ENCODE measurements around the gene HAPSTR1.

DNA sequence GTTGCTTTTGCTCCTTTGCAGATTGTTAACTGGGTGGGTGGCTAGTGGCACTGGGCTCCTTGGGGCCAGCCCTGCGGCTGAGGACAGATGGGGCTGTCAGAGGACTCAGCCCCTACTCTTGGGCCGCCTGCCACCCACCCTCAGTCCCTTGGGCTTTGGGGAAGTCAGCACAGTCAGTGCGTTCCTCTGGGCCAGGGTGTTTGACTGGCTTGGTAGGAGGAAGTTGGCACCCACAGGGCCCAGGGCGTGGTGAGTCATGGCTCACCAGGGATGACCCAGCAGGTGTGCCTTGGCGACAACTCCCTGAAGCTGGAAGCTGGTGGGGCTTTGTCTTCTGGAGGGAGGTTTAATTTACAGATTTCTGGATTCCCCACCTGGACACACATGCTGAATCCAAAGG lies 32.4 kb downstream of the HAPSTR1 start:
- TF ChIP-seq CTCF (IDR thresholded peaks at IDR 0.05), result no peak
- TF ChIP-seq POLR2AphosphoS5 (IDR thresholded peaks at IDR 0.05; ENCODE audit: low read depth, low read length), result no peak
- TF ChIP-seq SIN3A (IDR thresholded peaks at IDR 0.05; ENCODE audit: borderline replicate concordance, insufficient read depth, low read depth, low read length), result no peak
- no peak for TF ChIP-seq REST (IDR thresholded peaks at IDR 0.05; ENCODE audit: insufficient read depth in 1 of 2, low read depth in 2 of 2, low read length in 1 of 2)

Data from Panc1 (cell line).